Endothelial cell of umbilical vein (primary cell): ENCODE results near the gene COL18A1. TPM values are rescaled to one million over a fixed set of nuclear protein-coding genes. Genes with fewer than 3 reads are reported as not detected.

Experiments used
- BruUV-seq: library from RNA; stranded (reverse); fragments of 400-500 nt; replicated peaks from 2 replicates; lab custom pipeline; 2021; lab: Mats Ljungman, UMichigan
- CTCF ChIA-PET: fragments of 300-600, 350-600 bp; sonication (Branson Sonifier 250); formaldehyde crosslinking; loops from one replicate; lab custom pipeline; 2021; ENCODE audit warnings: antibody characterized with exemption, inconsistent platforms; lab: Charles Lee
- POLR2A ChIA-PET: fragments of 300-600, 350-600 bp; sonication (Branson Sonifier 250); formaldehyde crosslinking; loops from one replicate; lab custom pipeline; 2021; ENCODE audit warnings: antibody characterized with exemption, inconsistent platforms; lab: Charles Lee
- DNase-seq: peaks from one replicate; pipeline ENCODE4 v3.0.0-alpha.2; 2011; ENCODE audit warnings: low read depth, low spot score
- FAIRE-seq: peaks from 2 replicates; lab custom pipeline; 2011; peaks lifted over from hg19 to GRCh38; lab: Jason Lieb, UNC
- H2AFZ ChIP-seq: 2 replicates; pipeline ENCODE4 v1.6.0; 2012; ENCODE audit warnings: low read depth, low read length, control low read depth, inconsistent platforms
- H3K27ac ChIP-seq: 2 replicates; pipeline ENCODE4 v1.5.1; 2011; ENCODE audit warnings: low read depth, mild to moderate bottlenecking, control low read depth, low read length, moderate library complexity; ENCODE audit not compliant: insufficient read depth
- H3K27me3 ChIP-seq, 2 experiments: 2 replicates each; pipeline versions ENCODE4 v1.6.0 to v1.6.1; 2011; ENCODE audit warnings: low read length in 2 of 2, mixed read lengths in 1 of 2; ENCODE audit not compliant: control insufficient read depth in 2 of 2, insufficient read depth in 2 of 2
- H3K36me3 ChIP-seq, 2 experiments: 2 replicates in 1 of 2; 3 replicates in 1 of 2; pipeline ENCODE4 v1.5.1; 2011; ENCODE audit warnings: low read length in 2 of 2, mild to moderate bottlenecking in 1 of 2, moderate library complexity in 1 of 2; ENCODE audit not compliant: control insufficient read depth in 2 of 2, insufficient read depth in 2 of 2; ENCODE audit errors: extremely low read depth in 1 of 2
- H3K4me1 ChIP-seq: 3 replicates; pipeline ENCODE4 v1.5.1; 2011; ENCODE audit warnings: mild to moderate bottlenecking, low read length; ENCODE audit not compliant: control insufficient read depth, insufficient read depth; ENCODE audit errors: extremely low read depth
- H3K4me2 ChIP-seq: 2 replicates; pipeline ENCODE4 v1.6.1; 2011; ENCODE audit warnings: low read length, control low read depth, mixed read lengths; ENCODE audit not compliant: insufficient read depth
- H3K4me3 ChIP-seq, 3 experiments: fragments of 200-600 bp in 1 of 3; sonication (generic), shearing (Covaris generic) in 1 of 3; replicated peaks in 1 of 3; 2 replicates each; pipeline ENCODE4 v1.5.1; 2011 to 2016; ENCODE audit warnings: control low read depth in 3 of 3, low read length in 3 of 3, mild to moderate bottlenecking in 2 of 3, inconsistent platforms in 1 of 3, low read depth in 1 of 3, moderate library complexity in 1 of 3; ENCODE audit not compliant: insufficient read depth in 1 of 3
- H3K79me2 ChIP-seq: 2 replicates; pipeline ENCODE4 v1.6.0; 2012; ENCODE audit warnings: low read length, inconsistent platforms; ENCODE audit not compliant: control insufficient read depth, insufficient read depth
- H3K9ac ChIP-seq: replicated peaks from 2 replicates; pipeline ENCODE3; 2011; ENCODE audit warnings: low read length, control low read depth; ENCODE audit not compliant: insufficient read depth; ENCODE audit errors: extremely low read depth
- H3K9me1 ChIP-seq: replicated peaks from 3 replicates; pipeline ENCODE4 v1.6.0; 2011; ENCODE audit warnings: mild to moderate bottlenecking, low read length; ENCODE audit not compliant: control insufficient read depth, insufficient read depth; ENCODE audit errors: extremely low read depth
- H3K9me3 ChIP-seq: replicated peaks from 2 replicates; pipeline ENCODE4 v1.5.1; 2012; ENCODE audit warnings: low read length, inconsistent platforms; ENCODE audit not compliant: control insufficient read depth, insufficient read depth
- H4K20me1 ChIP-seq: replicated peaks from 2 replicates; pipeline ENCODE3; 2011; ENCODE audit warnings: mild to moderate bottlenecking, low read length; ENCODE audit not compliant: control insufficient read depth, insufficient read depth; ENCODE audit errors: extremely low read depth
- EZH2 ChIP-seq: IDR thresholded peaks from 2 replicates; pipeline ENCODE4 v1.6.1; 2012; ENCODE audit warnings: borderline replicate concordance, low read depth, mild to moderate bottlenecking, moderate library complexity, low read length, inconsistent platforms; ENCODE audit not compliant: severe bottlenecking
- FOS ChIP-seq: IDR thresholded peaks from 2 replicates; pipeline ENCODE4 v1.6.1; 2011; ENCODE audit warnings: mild to moderate bottlenecking, low read length, moderate library complexity, borderline replicate concordance; ENCODE audit not compliant: insufficient read depth
- GATA2 ChIP-seq: IDR thresholded peaks from 2 replicates; pipeline ENCODE4 v1.7.0; 2011; ENCODE audit warnings: low read depth, mild to moderate bottlenecking, moderate library complexity, mixed read lengths, low read length; ENCODE audit not compliant: insufficient read length, insufficient read depth
- JUN ChIP-seq: IDR thresholded peaks from 2 replicates; pipeline ENCODE4 v1.6.1; 2011; ENCODE audit warnings: borderline replicate concordance, low read depth; ENCODE audit not compliant: insufficient read length, insufficient read depth
- MYC ChIP-seq: IDR thresholded peaks from one replicate; pipeline ENCODE4 v1.6.1; 2011; ENCODE audit warnings: mild to moderate bottlenecking, low read depth, low read length
- POLR2A ChIP-seq: IDR thresholded peaks from 2 replicates; pipeline ENCODE4 v1.6.1; 2012; ENCODE audit warnings: low read depth, mild to moderate bottlenecking, control low read depth, low read length
- POLR2AphosphoS5 ChIP-seq: IDR thresholded peaks from 2 replicates; pipeline ENCODE4 v1.6.1; 2012; ENCODE audit warnings: low read depth, mild to moderate bottlenecking, control low read depth, low read length, moderate library complexity; ENCODE audit not compliant: insufficient read depth
- dilution Hi-C: fragments of 300-500 bp; cut with MboI; formaldehyde crosslinking; loops from one replicate; pipeline ENCODE4 v1.15.0; 2019; ENCODE audit warnings: low sequenced_read_pairs; ENCODE audit not compliant: extremely low pct_ligation_motif_present
- intact Hi-C: fragments of 100-400 bp; cut with micrococcal nuclease; formaldehyde crosslinking; loops from one replicate; pipeline ENCODE4 v1.10.0; 2022
- polyA plus RNA-seq, 4 experiments: library from polyadenylated mRNA; depleted of rRNA in 3 of 4; stranded (reverse) in 3 of 4; unstranded in 1 of 4; fragments of >200 nt; gene quantifications; 2 replicates each; pipeline versions ENCODE4 v1.2.1 to v1.2.3, GENCODE V29; 2011 to 2012; ENCODE audit warnings: missing spikeins in 1 of 4
- total RNA-seq: library from RNA; stranded (reverse); gene quantifications from 2 replicates; pipeline ENCODE4 v1.2.3, GENCODE V29; 2021
- TF ChIP-seq, protein P1 (sequence below), 2 donors: IDR thresholded peaks; 1 replicate in 1 of 2; 2 replicates in 1 of 2; pipeline ENCODE4 v1.5.1; 2011; ENCODE audit warnings: low read length in 2 of 2, mild to moderate bottlenecking in 2 of 2, moderate library complexity in 2 of 2, control low read depth in 1 of 2, inconsistent platforms in 1 of 2, low read depth in 1 of 2; ENCODE audit not compliant: insufficient read depth in 1 of 2; ENCODE audit errors: extremely low read depth in 1 of 2
- TF ChIP-seq, protein P2 (sequence below): IDR thresholded peaks from 2 replicates; pipeline ENCODE4 v1.6.1; 2011; ENCODE audit not compliant: insufficient read depth, insufficient read length

The COL18A1 gene
- total and polyA plus RNA-seq, 2 donors (not counting 3 experiments of a cell fraction or from before 2014, with no cell fraction given): 198 to 252 TPM

DNA sequence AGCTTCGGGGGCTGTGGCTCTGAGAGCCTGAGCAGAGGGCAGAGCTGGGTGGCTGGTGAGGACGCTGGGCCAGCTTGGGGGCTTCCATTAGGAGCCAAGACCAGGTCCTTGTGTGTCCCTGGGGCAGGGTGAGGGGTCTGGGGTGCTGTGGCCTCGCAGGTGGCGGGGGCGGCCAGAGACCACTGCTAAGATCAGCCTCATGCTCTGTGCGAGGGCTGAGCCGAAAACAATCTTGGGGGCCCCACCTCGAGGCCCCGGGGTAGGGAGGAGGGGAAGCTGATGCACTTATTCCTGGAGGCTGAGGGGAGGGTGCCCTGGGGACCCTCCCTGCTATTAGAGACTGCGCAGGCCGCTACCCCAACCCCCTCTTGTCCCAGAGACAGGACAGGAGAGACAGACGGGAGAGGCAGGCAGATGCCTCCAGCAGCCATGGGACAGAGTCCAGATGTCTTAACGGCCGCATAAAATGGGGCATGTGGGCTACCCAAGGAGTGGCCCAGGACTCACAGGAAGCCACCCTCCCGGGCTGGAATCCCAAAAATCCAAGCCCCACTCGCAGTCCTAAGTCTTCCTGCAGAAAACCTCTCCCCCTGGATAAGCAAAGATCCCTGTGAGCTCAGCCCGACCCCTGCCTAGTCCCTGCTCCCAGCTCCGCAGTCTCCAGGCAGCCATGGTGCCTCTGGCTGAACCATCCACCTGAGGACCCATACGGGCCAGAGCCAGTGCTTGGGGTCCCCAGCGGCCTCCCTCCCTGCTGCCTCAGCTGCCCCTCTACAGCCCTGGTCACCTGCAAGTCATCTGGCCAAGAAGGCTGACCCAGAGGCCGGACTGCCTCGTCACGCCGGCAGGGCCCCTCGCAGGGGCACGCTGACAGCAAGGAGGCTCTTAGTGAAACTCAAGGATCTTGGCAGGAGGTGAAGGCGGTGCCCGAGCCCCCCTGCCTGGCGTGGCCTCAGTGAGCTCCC, 43.6 kb upstream of the COL18A1 start:
- no peaks in the 10 kb centered on the region for H3K27me3 ChIP-seq
- BruUV-seq: no TSS peak
- H3K4me1 ChIP-seq: peaks cover 32% of the 10 kb centered on the region
- H3K9me3 ChIP-seq: no peaks in the 10 kb centered on the region
- dilution Hi-C loops (no loop called here), intact Hi-C loops (no loop called here)
- no peak for FAIRE-seq
- H4K20me1 ChIP-seq: no peaks in the 10 kb centered on the region
- H2AFZ ChIP-seq: no peak overlapping the region
- no peaks in the 10 kb centered on the region for H3K79me2 ChIP-seq
- no peak overlapping the region for H3K27ac ChIP-seq
- no peaks in the 10 kb centered on the region for H3K36me3 ChIP-seq
- TF ChIP-seq POLR2A (no peak), MYC (no peak), FOS (no peak), EZH2 (no peak), JUN (no peak), GATA2 (no peak), POLR2AphosphoS5 (no peak)
- TF ChIP-seq, protein P1, sequence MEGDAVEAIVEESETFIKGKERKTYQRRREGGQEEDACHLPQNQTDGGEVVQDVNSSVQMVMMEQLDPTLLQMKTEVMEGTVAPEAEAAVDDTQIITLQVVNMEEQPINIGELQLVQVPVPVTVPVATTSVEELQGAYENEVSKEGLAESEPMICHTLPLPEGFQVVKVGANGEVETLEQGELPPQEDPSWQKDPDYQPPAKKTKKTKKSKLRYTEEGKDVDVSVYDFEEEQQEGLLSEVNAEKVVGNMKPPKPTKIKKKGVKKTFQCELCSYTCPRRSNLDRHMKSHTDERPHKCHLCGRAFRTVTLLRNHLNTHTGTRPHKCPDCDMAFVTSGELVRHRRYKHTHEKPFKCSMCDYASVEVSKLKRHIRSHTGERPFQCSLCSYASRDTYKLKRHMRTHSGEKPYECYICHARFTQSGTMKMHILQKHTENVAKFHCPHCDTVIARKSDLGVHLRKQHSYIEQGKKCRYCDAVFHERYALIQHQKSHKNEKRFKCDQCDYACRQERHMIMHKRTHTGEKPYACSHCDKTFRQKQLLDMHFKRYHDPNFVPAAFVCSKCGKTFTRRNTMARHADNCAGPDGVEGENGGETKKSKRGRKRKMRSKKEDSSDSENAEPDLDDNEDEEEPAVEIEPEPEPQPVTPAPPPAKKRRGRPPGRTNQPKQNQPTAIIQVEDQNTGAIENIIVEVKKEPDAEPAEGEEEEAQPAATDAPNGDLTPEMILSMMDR (IDR thresholded peaks at IDR 0.05; ENCODE audit: extremely low read depth in 1 of 2, insufficient read depth in 1 of 2, low read depth in 1 of 2, low read length in 2 of 2): no peak
- TF ChIP-seq, protein P2, sequence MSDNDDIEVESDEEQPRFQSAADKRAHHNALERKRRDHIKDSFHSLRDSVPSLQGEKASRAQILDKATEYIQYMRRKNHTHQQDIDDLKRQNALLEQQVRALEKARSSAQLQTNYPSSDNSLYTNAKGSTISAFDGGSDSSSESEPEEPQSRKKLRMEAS: no peak
- ChIA-PET POLR2A (no interaction called here), CTCF (interaction anchor here (1.1 to 1.3 kb wide), 2 partner anchors 52 to 223 kb away, joined by 3 to 5 read pairs; no protein-coding TSS in a partner anchor)
- H3K4me3 ChIP-seq: no peak overlapping the region
- H3K4me2 ChIP-seq: no peak overlapping the region
- H3K9ac ChIP-seq: no peak overlapping the region
- H3K9me1 ChIP-seq: no peaks in the 10 kb centered on the region
- no peak for DNase-seq
